ENCODE results near the gene ITPKC. TPM values are rescaled to one million over a fixed set of nuclear protein-coding genes. Genes with fewer than 3 reads are reported as not detected.

Gene ITPKC
- total RNA-seq, 1 donor from 2014 or later, result 19.7 TPM

DNA sequence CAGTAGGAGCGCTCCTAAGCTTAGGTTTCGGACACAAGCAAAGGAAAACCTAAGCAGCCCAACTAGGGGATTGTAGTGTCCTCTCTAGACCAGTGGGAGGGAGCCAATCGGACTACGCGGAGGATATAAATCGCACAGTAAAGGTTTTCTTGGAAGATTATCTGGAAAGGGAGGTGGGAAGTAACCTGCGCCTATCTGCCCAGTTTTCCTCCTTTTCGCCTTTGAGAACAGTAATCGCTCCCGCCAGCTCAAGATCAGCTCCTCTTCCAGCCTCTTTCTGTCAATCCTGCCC lies 60.7 kb downstream of the ITPKC start:
- peak overlapping the region; percentile 98 for H3K27ac Mint-ChIP-seq (ENCODE audit: unreplicated experiment)
- Histone ChIP-seq H2AFZ (ENCODE audit: low read depth, low read length) (peak overlapping the region; percentile 93), H4K20me1 (ENCODE audit: insufficient read depth, low read length) (peaks cover 2% of the 10 kb centered on the region), H3K4me3 (ENCODE audit: insufficient read depth, low read depth, low read length) (peak overlapping the region; percentile 81), H3K27ac (ENCODE audit: low read depth, low read length) (peak overlapping the region; percentile 96), H3K4me2 (ENCODE audit: low read length) (peak overlapping the region; percentile 99), H3K9ac (ENCODE audit: low read length) (peak overlapping the region; percentile 91), H3K9me3 (ENCODE audit: insufficient read depth, low read depth, low read length) (no peaks in the 10 kb centered on the region), H3K4me1 (ENCODE audit: insufficient read depth, low read length) (peaks cover 22% of the 10 kb centered on the region), H3K36me3 (ENCODE audit: insufficient read depth, low read length) (no peaks in the 10 kb centered on the region), H3K79me2 (ENCODE audit: insufficient read depth, low read length) (no peaks in the 10 kb centered on the region), H3K27me3 (ENCODE audit: insufficient read depth, low read length) (no peaks in the 10 kb centered on the region)
- H3K9me3 Mint-ChIP-seq (ENCODE audit: unreplicated experiment), result no peaks in the 10 kb centered on the region
- DNase-seq (ENCODE audit: low read depth), result no peak
- H3K27me3 Mint-ChIP-seq (ENCODE audit: low read depth, unreplicated experiment), result no peaks in the 10 kb centered on the region
- no peak for FAIRE-seq
- H3K4me3 Mint-ChIP-seq (ENCODE audit: unreplicated experiment), result peak overlapping the region; percentile 89
- TF ChIP-seq, protein P1, sequence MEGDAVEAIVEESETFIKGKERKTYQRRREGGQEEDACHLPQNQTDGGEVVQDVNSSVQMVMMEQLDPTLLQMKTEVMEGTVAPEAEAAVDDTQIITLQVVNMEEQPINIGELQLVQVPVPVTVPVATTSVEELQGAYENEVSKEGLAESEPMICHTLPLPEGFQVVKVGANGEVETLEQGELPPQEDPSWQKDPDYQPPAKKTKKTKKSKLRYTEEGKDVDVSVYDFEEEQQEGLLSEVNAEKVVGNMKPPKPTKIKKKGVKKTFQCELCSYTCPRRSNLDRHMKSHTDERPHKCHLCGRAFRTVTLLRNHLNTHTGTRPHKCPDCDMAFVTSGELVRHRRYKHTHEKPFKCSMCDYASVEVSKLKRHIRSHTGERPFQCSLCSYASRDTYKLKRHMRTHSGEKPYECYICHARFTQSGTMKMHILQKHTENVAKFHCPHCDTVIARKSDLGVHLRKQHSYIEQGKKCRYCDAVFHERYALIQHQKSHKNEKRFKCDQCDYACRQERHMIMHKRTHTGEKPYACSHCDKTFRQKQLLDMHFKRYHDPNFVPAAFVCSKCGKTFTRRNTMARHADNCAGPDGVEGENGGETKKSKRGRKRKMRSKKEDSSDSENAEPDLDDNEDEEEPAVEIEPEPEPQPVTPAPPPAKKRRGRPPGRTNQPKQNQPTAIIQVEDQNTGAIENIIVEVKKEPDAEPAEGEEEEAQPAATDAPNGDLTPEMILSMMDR (IDR thresholded peaks at IDR 0.05; ENCODE audit: insufficient read depth, low read depth, low read length), result no peak
- TF ChIP-seq EZH2 (IDR thresholded peaks at IDR 0.05; ENCODE audit: insufficient read depth, low read length), result no peak
- peaks cover 5% of the 10 kb centered on the region for H3K36me3 Mint-ChIP-seq (ENCODE audit: low read depth, unreplicated experiment)
- H3K4me1 Mint-ChIP-seq (ENCODE audit: low read depth, unreplicated experiment), result peaks cover 10% of the 10 kb centered on the region

DNA sequence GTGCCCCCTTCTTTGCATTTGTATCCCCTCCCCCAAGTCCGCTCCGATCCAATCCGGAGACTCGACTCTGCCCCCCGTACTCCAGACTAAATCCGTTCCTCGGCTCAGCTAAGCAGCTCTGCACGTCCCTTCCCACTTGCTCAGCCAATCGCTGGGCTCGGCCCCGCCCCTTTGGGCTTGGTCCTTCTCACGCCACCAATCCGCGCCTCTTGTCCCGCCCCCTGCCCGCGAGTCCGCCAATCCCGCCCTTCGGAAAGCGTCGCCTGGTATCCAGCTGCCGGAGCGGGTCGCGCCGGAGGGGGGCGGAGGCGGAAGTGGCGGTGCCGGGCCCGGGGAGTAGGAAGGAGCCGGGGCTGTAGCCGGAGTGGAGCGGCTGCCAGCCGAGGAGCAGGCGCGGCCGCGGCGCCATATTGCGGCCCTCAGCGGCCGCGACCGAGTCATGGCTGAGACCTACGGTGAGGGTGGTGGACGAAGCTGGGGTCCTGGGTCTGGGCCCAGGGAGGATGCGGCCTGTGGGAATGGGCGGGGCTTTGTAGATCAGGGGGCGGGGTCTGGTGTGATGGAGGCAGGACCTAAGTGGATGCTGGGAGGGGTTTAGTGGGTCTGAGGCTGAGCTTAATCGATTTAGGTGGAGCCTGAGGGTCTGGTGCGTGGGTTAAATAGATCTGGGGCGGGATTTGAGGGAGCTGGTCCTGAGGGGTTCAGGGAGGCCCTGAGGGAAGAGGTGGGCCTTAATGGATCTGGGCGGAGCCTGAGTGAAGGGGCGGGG lies 61.2 kb downstream of the ITPKC start, which contains the start of gene RAB4B:
Gene RAB4B, plus strand, starts transcription at position 311 of the 769 bp plus-strand sequence. Its CDS starts 129 bp downstream, at position 440.
- H2AFZ ChIP-seq (ENCODE audit: low read depth, low read length), result peak within 1 kb of the TSS; percentile 93

More for the DNA sequence above, 61.2 kb downstream of the ITPKC start, which contains the start of gene RAB4B:
- H3K4me3 ChIP-seq (ENCODE audit: insufficient read depth, low read depth, low read length), result peak within 1 kb of the TSS; percentile 81
- FAIRE-seq, result no peak
- peak within 1 kb of the TSS; percentile 99 for H3K4me2 ChIP-seq (ENCODE audit: low read length)
- H3K4me3 Mint-ChIP-seq (ENCODE audit: unreplicated experiment), result peak within 1 kb of the TSS; percentile 89
- no peak for TF ChIP-seq EZH2 (IDR thresholded peaks at IDR 0.05; ENCODE audit: insufficient read depth, low read length)
- TF ChIP-seq, protein P1 (IDR thresholded peaks at IDR 0.05; ENCODE audit: insufficient read depth, low read depth, low read length), result no peak
- H3K27ac ChIP-seq (ENCODE audit: low read depth, low read length), result peak within 1 kb of the TSS; percentile 96
- H3K27me3 Mint-ChIP-seq (ENCODE audit: low read depth, unreplicated experiment), result no peaks in the 10 kb centered on the region
- peaks cover 5% of the 10 kb centered on the region for H3K36me3 Mint-ChIP-seq (ENCODE audit: low read depth, unreplicated experiment)
- H3K4me1 Mint-ChIP-seq (ENCODE audit: low read depth, unreplicated experiment), result peaks cover 10% of the 10 kb centered on the region
- peak; percentile 99 for DNase-seq (ENCODE audit: low read depth)
- no peaks in the 10 kb centered on the region for H3K79me2 ChIP-seq (ENCODE audit: insufficient read depth, low read length)
- no peaks in the 10 kb centered on the region for H3K9me3 Mint-ChIP-seq (ENCODE audit: unreplicated experiment)
- H3K9ac ChIP-seq (ENCODE audit: low read length), result peak within 1 kb of the TSS; percentile 91
- peak within 1 kb of the TSS; percentile 98 for H3K27ac Mint-ChIP-seq (ENCODE audit: unreplicated experiment)
- no peaks in the 10 kb centered on the region for H3K36me3 ChIP-seq (ENCODE audit: insufficient read depth, low read length)
- H4K20me1 ChIP-seq (ENCODE audit: insufficient read depth, low read length), result peaks cover 2% of the 10 kb centered on the region
- H3K27me3 ChIP-seq (ENCODE audit: insufficient read depth, low read length), result no peaks in the 10 kb centered on the region
- H3K4me1 ChIP-seq (ENCODE audit: insufficient read depth, low read length), result peaks cover 22% of the 10 kb centered on the region
- no peaks in the 10 kb centered on the region for H3K9me3 ChIP-seq (ENCODE audit: insufficient read depth, low read depth, low read length)

Measured in astrocyte (in vitro differentiated cells and primary cell).